ENCODE data around the gene ZFAND3.

Gene ZFAND3

DNA sequence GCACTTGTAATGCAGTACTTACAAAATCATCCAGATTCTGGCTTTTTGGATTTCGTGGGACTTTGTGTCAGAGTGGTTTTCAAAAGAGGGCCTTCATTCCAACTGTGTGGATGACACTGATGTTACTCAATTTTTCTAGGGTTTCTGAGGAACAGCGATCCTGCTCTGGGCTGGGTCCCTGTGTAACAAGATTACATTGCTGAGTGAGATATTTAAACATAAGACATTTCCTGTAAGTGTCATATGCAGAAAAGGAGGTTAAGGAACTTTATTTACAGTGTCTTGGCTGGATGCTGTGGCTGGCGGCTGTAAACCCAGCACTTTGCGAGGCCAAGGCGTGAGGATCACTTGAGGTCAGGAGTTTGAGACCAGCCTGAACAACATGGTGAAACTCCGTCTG, 6.7 kb downstream of the ZFAND3 start:
- no peak overlapping the region for H2AFZ ChIP-seq (ENCODE audit: low read length)
- no peak overlapping the region for H3K27ac ChIP-seq (ENCODE audit: low read length)
- DNase-seq: no peak
- no peaks in the 10 kb centered on the region for H3K36me3 ChIP-seq (replicated peaks; ENCODE audit: insufficient read depth, low read length)
- no peaks in the 10 kb centered on the region for H3K27me3 ChIP-seq (replicated peaks; ENCODE audit: insufficient read depth, low read length)
- H3K9ac ChIP-seq (ENCODE audit: low read length): no peak overlapping the region
- no peaks in the 10 kb centered on the region for H3K9me2 ChIP-seq (replicated peaks; ENCODE audit: insufficient read depth, low read length)
- no peak overlapping the region for H3K4me3 ChIP-seq (ENCODE audit: low read length)
- no peaks in the 10 kb centered on the region; the same call in 1 of the 2 replicates for H4K20me1 ChIP-seq (ENCODE audit: insufficient read depth, low read length)
- H3F3A ChIP-seq (ENCODE audit: insufficient read depth, low read length): no peaks in the 10 kb centered on the region
- H3K4me2 ChIP-seq (ENCODE audit: low read depth, low read length): no peak overlapping the region
- peaks cover 98% of the 10 kb centered on the region for H3K79me2 ChIP-seq (ENCODE audit: low read length)
- no peaks in the 10 kb centered on the region for H3K4me1 ChIP-seq (ENCODE audit: low read length)
- TF ChIP-seq EZH2phosphoT487 (IDR thresholded peaks at IDR 0.05; ENCODE audit: low read length): no peak
- no peak for TF ChIP-seq EZH2 (optimal IDR thresholded peaks at IDR 0.05; ENCODE audit: low read depth, low read length)
- TF ChIP-seq, protein P1, sequence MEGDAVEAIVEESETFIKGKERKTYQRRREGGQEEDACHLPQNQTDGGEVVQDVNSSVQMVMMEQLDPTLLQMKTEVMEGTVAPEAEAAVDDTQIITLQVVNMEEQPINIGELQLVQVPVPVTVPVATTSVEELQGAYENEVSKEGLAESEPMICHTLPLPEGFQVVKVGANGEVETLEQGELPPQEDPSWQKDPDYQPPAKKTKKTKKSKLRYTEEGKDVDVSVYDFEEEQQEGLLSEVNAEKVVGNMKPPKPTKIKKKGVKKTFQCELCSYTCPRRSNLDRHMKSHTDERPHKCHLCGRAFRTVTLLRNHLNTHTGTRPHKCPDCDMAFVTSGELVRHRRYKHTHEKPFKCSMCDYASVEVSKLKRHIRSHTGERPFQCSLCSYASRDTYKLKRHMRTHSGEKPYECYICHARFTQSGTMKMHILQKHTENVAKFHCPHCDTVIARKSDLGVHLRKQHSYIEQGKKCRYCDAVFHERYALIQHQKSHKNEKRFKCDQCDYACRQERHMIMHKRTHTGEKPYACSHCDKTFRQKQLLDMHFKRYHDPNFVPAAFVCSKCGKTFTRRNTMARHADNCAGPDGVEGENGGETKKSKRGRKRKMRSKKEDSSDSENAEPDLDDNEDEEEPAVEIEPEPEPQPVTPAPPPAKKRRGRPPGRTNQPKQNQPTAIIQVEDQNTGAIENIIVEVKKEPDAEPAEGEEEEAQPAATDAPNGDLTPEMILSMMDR (IDR thresholded peaks at IDR 0.05; ENCODE audit: low read length): no peak
- no peaks in the 10 kb centered on the region for H3K9me3 ChIP-seq (replicated peaks; ENCODE audit: insufficient read depth, low read length)

DNA sequence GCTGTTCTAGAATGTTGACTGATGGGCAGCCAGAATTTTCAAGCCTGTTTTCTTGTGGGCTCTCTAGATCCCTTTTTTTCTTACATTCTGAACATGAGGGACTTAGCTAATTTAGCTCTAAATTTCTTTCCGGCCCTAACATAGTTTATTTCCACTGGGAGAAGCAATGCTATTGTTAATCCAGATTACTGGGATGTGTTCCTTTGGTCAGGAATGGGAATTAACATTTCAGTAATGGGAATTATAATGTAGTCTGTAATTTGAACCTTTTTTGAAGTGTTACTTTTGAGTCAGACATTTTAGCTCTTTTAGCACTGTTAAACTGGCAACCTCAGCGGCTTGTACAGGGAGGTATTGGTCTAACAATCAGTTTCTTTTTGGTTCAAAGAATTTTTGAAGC, 7.5 kb downstream of the ZFAND3 start:
- no peak overlapping the region for H3K4me3 ChIP-seq (ENCODE audit: low read length)
- no peaks in the 10 kb centered on the region for H3K9me2 ChIP-seq (replicated peaks; ENCODE audit: insufficient read depth, low read length)
- no peak overlapping the region for H3K9ac ChIP-seq (ENCODE audit: low read length)
- H2AFZ ChIP-seq (ENCODE audit: low read length): no peak overlapping the region
- no peak overlapping the region for H3K27ac ChIP-seq (ENCODE audit: low read length)
- no peaks in the 10 kb centered on the region for H3K9me3 ChIP-seq (replicated peaks; ENCODE audit: insufficient read depth, low read length)
- no peak for TF ChIP-seq EZH2phosphoT487 (IDR thresholded peaks at IDR 0.05; ENCODE audit: low read length)
- TF ChIP-seq, protein P1 (IDR thresholded peaks at IDR 0.05; ENCODE audit: low read length): no peak
- TF ChIP-seq EZH2 (optimal IDR thresholded peaks at IDR 0.05; ENCODE audit: low read depth, low read length): no peak
- H4K20me1 ChIP-seq (ENCODE audit: insufficient read depth, low read length): no peaks in the 10 kb centered on the region; the same call in 1 of the 2 replicates
- H3K4me2 ChIP-seq (ENCODE audit: low read depth, low read length): no peak overlapping the region
- peaks cover 98% of the 10 kb centered on the region for H3K79me2 ChIP-seq (ENCODE audit: low read length)
- H3K4me1 ChIP-seq (ENCODE audit: low read length): no peaks in the 10 kb centered on the region
- H3K36me3 ChIP-seq (replicated peaks; ENCODE audit: insufficient read depth, low read length): no peaks in the 10 kb centered on the region
- no peaks in the 10 kb centered on the region for H3F3A ChIP-seq (ENCODE audit: insufficient read depth, low read length)
- no peak for DNase-seq
- H3K27me3 ChIP-seq (replicated peaks; ENCODE audit: insufficient read depth, low read length): no peaks in the 10 kb centered on the region

DNA sequence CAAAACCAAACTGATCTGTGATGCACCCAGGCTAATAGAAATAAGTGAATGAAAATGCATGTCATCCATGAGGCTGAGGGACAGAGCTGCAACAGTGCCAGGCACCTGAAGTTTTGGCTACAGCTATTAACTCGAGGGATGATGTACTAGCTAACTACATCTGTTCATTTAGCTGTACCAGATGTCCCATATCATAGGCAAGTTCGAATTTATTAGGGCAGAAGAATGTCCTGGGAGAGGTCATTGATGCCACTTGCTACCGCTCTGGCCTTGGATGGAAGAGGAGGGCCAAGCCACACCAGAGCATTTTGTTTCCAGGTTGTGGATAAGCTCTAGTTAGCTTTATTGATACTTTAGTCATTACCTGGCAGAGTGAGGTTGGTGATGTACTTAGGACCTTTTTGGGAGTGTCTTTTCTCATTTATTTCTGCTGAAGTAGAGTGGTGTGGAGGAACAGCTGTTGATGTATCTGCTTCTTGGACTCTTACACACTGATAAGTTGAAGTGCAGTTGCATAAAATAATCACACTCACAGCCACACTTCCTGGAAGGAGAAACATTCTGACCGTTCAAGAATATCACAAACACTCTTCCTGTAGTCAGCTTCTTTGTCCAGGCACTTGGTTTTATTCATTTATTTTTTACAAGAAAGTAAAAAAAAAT, 8.2 kb downstream of the ZFAND3 start:
- Histone ChIP-seq H3K4me3 (ENCODE audit: low read length) (no peak overlapping the region), H3K9me2 (replicated peaks; ENCODE audit: insufficient read depth, low read length) (no peaks in the 10 kb centered on the region), H3K4me1 (ENCODE audit: low read length) (no peaks in the 10 kb centered on the region), H3F3A (ENCODE audit: insufficient read depth, low read length) (no peaks in the 10 kb centered on the region), H3K27ac (ENCODE audit: low read length) (no peak overlapping the region), H3K9ac (ENCODE audit: low read length) (no peak overlapping the region), H2AFZ (ENCODE audit: low read length) (no peak overlapping the region), H3K4me2 (ENCODE audit: low read depth, low read length) (no peak overlapping the region), H3K36me3 (replicated peaks; ENCODE audit: insufficient read depth, low read length) (no peaks in the 10 kb centered on the region), H3K9me3 (replicated peaks; ENCODE audit: insufficient read depth, low read length) (no peaks in the 10 kb centered on the region), H4K20me1 (ENCODE audit: insufficient read depth, low read length) (no peaks in the 10 kb centered on the region; the same call in 1 of the 2 replicates), H3K79me2 (ENCODE audit: low read length) (peaks cover 98% of the 10 kb centered on the region), H3K27me3 (replicated peaks; ENCODE audit: insufficient read depth, low read length) (no peaks in the 10 kb centered on the region)
- no peak for DNase-seq
- TF ChIP-seq EZH2 (optimal IDR thresholded peaks at IDR 0.05; ENCODE audit: low read depth, low read length): no peak
- TF ChIP-seq, protein P1 (IDR thresholded peaks at IDR 0.05; ENCODE audit: low read length): no peak
- TF ChIP-seq EZH2phosphoT487 (IDR thresholded peaks at IDR 0.05; ENCODE audit: low read length): no peak
